ENCODE data around the gene TWIST2.

GRCh38 chr2:238938401-238939055 lies 90.6 kb downstream of the TWIST2 start:
- TF ChIP-seq CTCF (IDR thresholded peaks at IDR 0.05) (no peak), EP300 (IDR thresholded peaks at IDR 0.05) (no peak), POLR2A (IDR thresholded peaks at IDR 0.05; ENCODE audit: low read depth) (no peak), POLR2AphosphoS5 (IDR thresholded peaks at IDR 0.05) (peak; percentile 41 to 57)

Data from esophagus muscularis mucosa (tissue), 4 donors.